Measurements from ENCODE around the gene WHAMM. TPM values are rescaled to one million over a fixed set of nuclear protein-coding genes. Genes with fewer than 3 reads are reported as not detected.

Gene WHAMM
- total RNA-seq, 2 experiments from 2014 or later, result 86.4 to 87.7 TPM

DNA sequence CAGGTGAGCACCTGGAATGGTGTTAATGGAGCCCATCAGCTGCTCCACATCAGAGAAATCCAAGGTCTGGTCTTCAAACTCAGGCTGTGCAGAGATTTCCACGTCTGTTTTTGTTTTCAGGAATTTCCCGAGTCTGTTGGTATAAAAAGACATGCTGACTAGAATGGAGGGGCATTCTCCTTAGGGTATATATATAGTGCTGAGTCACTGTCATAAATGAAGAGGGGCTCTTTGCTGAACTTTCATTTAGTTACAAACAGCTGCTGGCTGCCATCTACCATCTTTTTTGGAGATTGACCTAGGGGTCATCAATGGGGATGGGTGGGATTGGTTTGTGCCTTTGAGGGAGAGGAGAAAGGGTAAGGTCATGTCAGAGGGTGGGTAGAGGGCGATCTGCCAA is 30.7 kb upstream of the WHAMM start:
- no peak overlapping the region for H3K4me3 ChIP-seq (ENCODE audit: low read length)
- H3K27me3 Mint-ChIP-seq, result no peaks in the 10 kb centered on the region
- TF ChIP-seq CTCF (IDR thresholded peaks at IDR 0.05), result no peak
- H3K9me3 ChIP-seq (ENCODE audit: control insufficient read depth in 1 of 2, insufficient read depth in 1 of 2, low read length in 2 of 2), result no peaks in the 10 kb centered on the region
- CTCF ChIA-PET, result no interaction called here
- H3K36me3 Mint-ChIP-seq (ENCODE audit: low read depth), result no peaks in the 10 kb centered on the region
- ATAC-seq (ENCODE audit: poor library complexity) (no peak), DNase-seq (no peak)
- H3K27ac Mint-ChIP-seq, result no peak overlapping the region
- intact Hi-C loops (cut with DNase I, micrococcal nuclease), result no loop called here
- no peak overlapping the region for H3K27ac ChIP-seq (ENCODE audit: low read depth in 1 of 2, low read length in 2 of 2)
- no peaks in the 10 kb centered on the region for H3K4me1 Mint-ChIP-seq (ENCODE audit: low read depth)
- POLR2A ChIA-PET, result no interaction called here
- H3K4me1 ChIP-seq (ENCODE audit: insufficient read depth, low read length), result no peaks in the 10 kb centered on the region
- no peaks in the 10 kb centered on the region for H3K36me3 ChIP-seq (ENCODE audit: insufficient read depth, low read length)
- H3K27me3 ChIP-seq (ENCODE audit: control insufficient read depth in 1 of 2, insufficient read depth in 2 of 2, low read length in 2 of 2), result no peaks in the 10 kb centered on the region
- H3K9me3 Mint-ChIP-seq, result no peaks in the 10 kb centered on the region
- H3K4me3 Mint-ChIP-seq, result no peak overlapping the region

DNA sequence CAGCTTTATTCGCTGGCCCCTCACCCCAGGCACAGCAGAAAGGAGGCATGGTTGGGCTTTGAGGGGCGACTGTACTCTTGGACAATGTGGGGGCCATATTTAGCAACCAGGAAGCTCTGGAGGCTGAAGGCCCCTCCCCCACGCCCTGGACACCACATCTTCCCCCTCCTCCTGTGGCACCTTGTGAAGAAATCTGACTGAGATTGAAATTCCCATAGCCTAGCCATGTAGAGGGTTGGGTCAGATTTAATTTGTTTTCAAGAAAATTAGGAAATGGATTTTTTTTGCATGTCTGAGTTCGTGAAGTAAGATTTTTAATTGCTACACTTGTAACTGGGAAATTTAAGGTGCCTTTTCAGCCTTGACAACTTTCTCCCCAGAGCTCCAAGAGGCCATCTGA is 28.1 kb upstream of the WHAMM start:
- Histone ChIP-seq H3K4me1 (ENCODE audit: insufficient read depth, low read length) (no peaks in the 10 kb centered on the region), H3K9me3 (ENCODE audit: control insufficient read depth in 1 of 2, insufficient read depth in 1 of 2, low read length in 2 of 2) (no peaks in the 10 kb centered on the region), H3K27me3 (ENCODE audit: control insufficient read depth in 1 of 2, insufficient read depth in 2 of 2, low read length in 2 of 2) (no peaks in the 10 kb centered on the region), H3K4me3 (ENCODE audit: low read length) (no peak overlapping the region), H3K27ac (ENCODE audit: low read depth in 1 of 2, low read length in 2 of 2) (no peak overlapping the region), H3K36me3 (ENCODE audit: insufficient read depth, low read length) (no peaks in the 10 kb centered on the region)
- POLR2A ChIA-PET, result no interaction called here
- TF ChIP-seq CTCF (IDR thresholded peaks at IDR 0.05), result no peak
- H3K4me1 Mint-ChIP-seq (ENCODE audit: low read depth), result no peaks in the 10 kb centered on the region
- CTCF ChIA-PET, result no interaction called here
- DNase-seq (no peak), ATAC-seq (ENCODE audit: poor library complexity) (no peak)
- H3K4me3 Mint-ChIP-seq, result no peak overlapping the region
- H3K27me3 Mint-ChIP-seq, result no peaks in the 10 kb centered on the region
- H3K9me3 Mint-ChIP-seq, result no peaks in the 10 kb centered on the region
- no peaks in the 10 kb centered on the region for H3K36me3 Mint-ChIP-seq (ENCODE audit: low read depth)
- intact Hi-C loops (cut with DNase I, micrococcal nuclease), result no loop called here
- no peak overlapping the region for H3K27ac Mint-ChIP-seq

GRCh38 chr15:82788496-82788895 is 20.9 kb upstream of the WHAMM start:
- intact Hi-C loops (cut with DNase I, micrococcal nuclease), result no loop called here
- TF ChIP-seq CTCF (IDR thresholded peaks at IDR 0.05), result no peak
- CTCF ChIA-PET, result interaction anchor here (1.0 kb wide), 1 partner anchor 14 kb away, joined by 4 read pairs; no protein-coding TSS in a partner anchor

More at GRCh38 chr15:82788496-82788895, 20.9 kb upstream of the WHAMM start:
- Mint-ChIP-seq H3K4me1 (ENCODE audit: low read depth) (no peaks in the 10 kb centered on the region), H3K9me3 (no peaks in the 10 kb centered on the region), H3K27me3 (no peaks in the 10 kb centered on the region), H3K4me3 (no peak overlapping the region), H3K27ac (no peak overlapping the region), H3K36me3 (ENCODE audit: low read depth) (no peaks in the 10 kb centered on the region)
- H3K9me3 ChIP-seq (ENCODE audit: control insufficient read depth in 1 of 2, insufficient read depth in 1 of 2, low read length in 2 of 2), result no peaks in the 10 kb centered on the region
- H3K36me3 ChIP-seq (ENCODE audit: insufficient read depth, low read length), result no peaks in the 10 kb centered on the region
- H3K27ac ChIP-seq (ENCODE audit: low read depth in 1 of 2, low read length in 2 of 2), result no peak overlapping the region
- POLR2A ChIA-PET, result no interaction called here
- H3K4me1 ChIP-seq (ENCODE audit: insufficient read depth, low read length), result no peaks in the 10 kb centered on the region
- DNase-seq (no peak), ATAC-seq (ENCODE audit: poor library complexity) (no peak)
- H3K27me3 ChIP-seq (ENCODE audit: control insufficient read depth in 1 of 2, insufficient read depth in 2 of 2, low read length in 2 of 2), result no peaks in the 10 kb centered on the region
- H3K4me3 ChIP-seq (ENCODE audit: low read length), result no peak overlapping the region

All from CD4-positive, alpha-beta T cell (primary cell).